ENCODE data around the gene FHIT. TPM values are rescaled to one million over a fixed set of nuclear protein-coding genes. Genes with fewer than 3 reads are reported as not detected.

The FHIT gene
- total RNA-seq, 1 donor from 2014 or later = 5.7 TPM

GRCh38 chr3:60609446-60609845, 641.8 kb downstream of the FHIT start:
- H3K27ac Mint-ChIP-seq = no peak overlapping the region
- H3K9me3 Mint-ChIP-seq = no peaks in the 10 kb centered on the region
- Histone ChIP-seq H3K4me2 (no peak overlapping the region), H3K9ac (no peak overlapping the region), H3K27me3 (no peaks in the 10 kb centered on the region), H4K20me1 (ENCODE audit: low read depth) (no peaks in the 10 kb centered on the region), H3K4me3 (no peak overlapping the region), H3K79me2 (ENCODE audit: low read depth) (no peaks in the 10 kb centered on the region), H3K4me1 (no peaks in the 10 kb centered on the region), H3K27ac (no peak overlapping the region), H3K36me3 (no peaks in the 10 kb centered on the region), H3K9me3 (ENCODE audit: low read depth) (no peaks in the 10 kb centered on the region), H2AFZ (replicated peaks) (no peak overlapping the region), H3F3A (ENCODE audit: low read depth) (no peaks in the 10 kb centered on the region)
- no peak for TF ChIP-seq EZH2phosphoT487 (IDR thresholded peaks at IDR 0.05)
- TF ChIP-seq EZH2 (IDR thresholded peaks at IDR 0.05) = no peak
- TF ChIP-seq CTCF (IDR thresholded peaks at IDR 0.05) = no peak
- DNase-seq (ENCODE audit: low spot score) = no peak
- H3K27me3 Mint-ChIP-seq (ENCODE audit: insufficient read depth, low read depth) = peaks cover 2% of the 10 kb centered on the region
- no peak overlapping the region for H3K4me3 Mint-ChIP-seq
- no peaks in the 10 kb centered on the region for H3K4me1 Mint-ChIP-seq
- H3K36me3 Mint-ChIP-seq = no peaks in the 10 kb centered on the region

GRCh38 chr3:60603860-60604259, 647.4 kb downstream of the FHIT start:
- Histone ChIP-seq H3K36me3 (no peaks in the 10 kb centered on the region), H3K27me3 (no peaks in the 10 kb centered on the region), H3K4me3 (no peak overlapping the region), H3K4me1 (peaks cover 7% of the 10 kb centered on the region), H3K4me2 (no peak overlapping the region), H2AFZ (replicated peaks) (no peak overlapping the region), H3K9ac (no peak overlapping the region), H3F3A (ENCODE audit: low read depth) (no peaks in the 10 kb centered on the region), H3K27ac (no peak overlapping the region), H4K20me1 (ENCODE audit: low read depth) (no peaks in the 10 kb centered on the region), H3K9me3 (ENCODE audit: low read depth) (no peaks in the 10 kb centered on the region), H3K79me2 (ENCODE audit: low read depth) (no peaks in the 10 kb centered on the region)
- H3K27me3 Mint-ChIP-seq (ENCODE audit: insufficient read depth, low read depth) = peaks cover 2% of the 10 kb centered on the region
- H3K27ac Mint-ChIP-seq = no peak overlapping the region
- no peak overlapping the region for H3K4me3 Mint-ChIP-seq
- H3K9me3 Mint-ChIP-seq = no peaks in the 10 kb centered on the region
- no peaks in the 10 kb centered on the region for H3K4me1 Mint-ChIP-seq
- TF ChIP-seq EZH2phosphoT487 (IDR thresholded peaks at IDR 0.05) (no peak), EZH2 (IDR thresholded peaks at IDR 0.05) (no peak), CTCF (IDR thresholded peaks at IDR 0.05) (no peak)
- no peak for DNase-seq (ENCODE audit: low spot score)
- no peaks in the 10 kb centered on the region for H3K36me3 Mint-ChIP-seq

- no peaks in the 10 kb centered on the region for H3K9me3 Mint-ChIP-seq
- peaks cover 2% of the 10 kb centered on the region for H3K27me3 Mint-ChIP-seq (ENCODE audit: insufficient read depth, low read depth)
- H3K36me3 ChIP-seq = no peaks in the 10 kb centered on the region
- H3K27ac Mint-ChIP-seq = no peak overlapping the region
- no peaks in the 10 kb centered on the region for H3F3A ChIP-seq (ENCODE audit: low read depth)
- no peak overlapping the region for H3K4me2 ChIP-seq
- H3K79me2 ChIP-seq (ENCODE audit: low read depth) = no peaks in the 10 kb centered on the region
- H3K4me1 ChIP-seq = peaks cover 7% of the 10 kb centered on the region
- H3K9ac ChIP-seq = no peak overlapping the region
- H3K4me1 Mint-ChIP-seq = no peaks in the 10 kb centered on the region
- no peak overlapping the region for H3K4me3 ChIP-seq
- no peak for TF ChIP-seq EZH2phosphoT487 (IDR thresholded peaks at IDR 0.05)
- no peak for TF ChIP-seq EZH2 (IDR thresholded peaks at IDR 0.05)
- TF ChIP-seq CTCF (IDR thresholded peaks at IDR 0.05) = no peak
- H3K36me3 Mint-ChIP-seq = no peaks in the 10 kb centered on the region
- peak overlapping the region; percentile 20 for H2AFZ ChIP-seq (replicated peaks)
- H4K20me1 ChIP-seq (ENCODE audit: low read depth) = no peaks in the 10 kb centered on the region
- no peaks in the 10 kb centered on the region for H3K9me3 ChIP-seq (ENCODE audit: low read depth)
- no peak for DNase-seq (ENCODE audit: low spot score)
- H3K4me3 Mint-ChIP-seq = no peak overlapping the region
- H3K27me3 ChIP-seq = no peaks in the 10 kb centered on the region
- no peak overlapping the region for H3K27ac ChIP-seq
Observed at GRCh38 chr3:60600848-60601247, 650.4 kb downstream of the FHIT start.

All from neural progenitor cell (in vitro differentiated cells).